LHCN-M2 (cell line): ENCODE measurements around the gene LLPH. TPM values are rescaled to one million over a fixed set of nuclear protein-coding genes. Genes with fewer than 3 reads are reported as not detected.
A peak's percentile ranks its signal among the peaks of the same experiment; 100 is the strongest.

Source experiments
- DNase-seq: peaks from one replicate; pipeline ENCODE4 v3.0.0-alpha.2; 2012; ENCODE audit warnings: low read depth
- total RNA-seq: library from RNA; depleted of rRNA; stranded (reverse); fragments of >200 nt; gene quantifications from 2 replicates; pipeline ENCODE4 v1.2.3, GENCODE V29; 2014

LLPH gene
- total RNA-seq, 1 experiment from 2014 or later, result 21.7 TPM

DNA sequence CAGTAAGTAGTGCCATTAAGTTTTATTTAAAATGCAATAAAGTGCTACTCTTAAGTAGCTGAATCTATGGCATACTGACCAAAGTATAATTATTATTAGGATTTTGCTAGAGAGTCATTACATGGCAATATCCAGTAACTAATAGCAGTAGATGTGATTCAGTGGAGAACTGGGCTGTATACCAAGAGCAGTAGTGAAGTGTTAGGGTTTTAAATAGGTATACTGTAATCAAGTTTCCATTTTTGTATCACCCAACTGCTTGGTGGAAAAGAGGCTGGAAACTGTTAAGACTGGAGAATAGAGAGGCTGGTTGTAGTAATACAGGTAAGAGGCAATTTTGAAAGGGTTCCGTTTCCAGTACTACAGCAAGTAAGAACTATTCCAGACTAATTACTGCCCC is 13.3 kb upstream of the LLPH start:
- DNase-seq, result no peak

GRCh38 chr12:66142826-66143225 is 12.3 kb upstream of the LLPH start:
- no peak for DNase-seq

DNA sequence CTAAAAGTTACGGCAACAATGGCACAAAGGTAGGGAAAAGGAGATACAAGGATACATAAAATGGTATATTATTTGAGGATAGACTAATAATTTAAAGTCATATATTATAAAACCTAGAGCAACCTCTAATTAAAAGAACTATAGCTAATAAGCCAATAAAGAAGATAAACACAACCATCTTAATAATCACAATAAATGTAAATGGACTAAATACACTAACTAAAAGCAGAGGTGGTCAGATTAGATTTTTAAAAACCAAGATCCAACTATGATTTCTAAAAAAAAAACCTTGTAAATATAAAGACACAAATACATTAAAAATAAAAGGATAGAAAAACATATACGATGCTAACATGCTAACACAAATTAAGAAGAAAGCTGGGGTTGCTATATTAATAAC is 10.7 kb upstream of the LLPH start:
- no peak for DNase-seq

GRCh38 chr12:66140731-66141130 is 10.2 kb upstream of the LLPH start:
- DNase-seq, result peak; percentile 37

- DNase-seq, result no peak
Measured at GRCh38 chr12:66139328-66139727, 8.8 kb upstream of the LLPH start.

GRCh38 chr12:66137937-66138336 is 7.4 kb upstream of the LLPH start:
- DNase-seq, result no peak

- peak; percentile 31 for DNase-seq
Measured at GRCh38 chr12:66132408-66132807, 1.9 kb upstream of the LLPH start.

GRCh38 chr12:66131067-66131688 is 628 bp upstream of the LLPH start:
- no peak for DNase-seq

- no peak for DNase-seq
Measured at GRCh38 chr12:66129934-66130266, 650 bp downstream of the LLPH start.

GRCh38 chr12:66127650-66128049 is 2.9 kb downstream of the LLPH start:
- DNase-seq, result no peak

GRCh38 chr12:66120477-66120876 is 10.1 kb downstream of the LLPH start:
- no peak for DNase-seq

- no peak for DNase-seq
Measured at GRCh38 chr12:66119870-66120241, 10.7 kb downstream of the LLPH start.

GRCh38 chr12:66119229-66119869 is 11.2 kb downstream of the LLPH start:
- no peak for DNase-seq

DNA sequence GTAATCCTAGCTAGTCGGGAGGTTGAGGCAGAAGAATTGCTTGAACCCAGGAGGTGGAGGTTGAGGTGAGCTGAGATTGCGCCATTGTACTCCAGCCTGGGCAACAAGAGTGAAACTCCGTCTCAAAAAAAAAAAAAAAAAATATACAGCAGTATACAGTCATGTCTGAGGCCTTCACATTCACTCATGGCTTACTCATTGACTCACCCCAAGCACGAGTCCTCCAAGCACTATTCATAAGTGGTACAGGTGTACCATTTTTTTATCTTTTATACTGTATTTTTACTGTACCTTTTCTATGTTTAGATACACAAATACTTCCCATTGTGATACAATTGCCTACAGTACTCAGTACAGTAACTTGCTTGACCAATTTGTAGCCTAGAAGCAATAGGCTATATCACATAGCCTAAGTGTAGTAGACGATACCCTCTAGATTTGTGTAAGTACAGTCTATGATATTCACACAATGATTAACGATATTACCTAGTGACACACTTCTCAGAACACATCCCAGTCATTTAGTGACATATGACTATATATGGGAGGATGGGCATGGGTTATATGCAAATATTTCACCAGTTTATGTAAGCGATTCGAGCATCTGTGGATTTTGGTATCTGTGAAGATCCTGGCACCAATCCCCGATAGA is 12.2 kb downstream of the LLPH start:
- DNase-seq, result no peak

- DNase-seq, result no peak
Measured at GRCh38 chr12:66117242-66117641, 13.3 kb downstream of the LLPH start.

DNA sequence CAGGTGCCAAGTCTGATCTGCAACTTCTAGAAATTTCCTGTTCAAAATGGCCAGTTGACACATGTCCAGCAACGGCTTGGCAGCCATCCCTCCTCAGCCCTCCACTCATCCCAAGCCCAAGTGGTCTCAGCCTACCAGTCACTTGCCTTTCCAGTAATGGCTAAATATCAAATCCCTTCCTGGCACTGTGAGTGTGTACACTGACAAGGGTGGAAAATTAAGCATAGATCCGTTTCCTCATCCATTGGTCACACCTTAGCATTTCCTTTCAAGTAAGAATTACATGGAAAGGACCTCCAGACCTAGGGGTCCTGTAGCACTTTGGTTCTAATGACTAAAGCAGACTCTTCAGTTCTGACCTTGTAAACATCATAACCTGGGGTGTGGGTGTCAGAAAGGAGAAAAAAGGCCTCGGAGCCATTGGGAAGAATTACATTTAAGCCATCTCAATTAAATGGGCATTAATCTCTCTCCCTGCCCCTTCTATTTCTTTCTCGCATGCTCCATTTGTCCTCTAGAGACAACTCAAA is 15.4 kb downstream of the LLPH start:
- DNase-seq, result no peak

DNA sequence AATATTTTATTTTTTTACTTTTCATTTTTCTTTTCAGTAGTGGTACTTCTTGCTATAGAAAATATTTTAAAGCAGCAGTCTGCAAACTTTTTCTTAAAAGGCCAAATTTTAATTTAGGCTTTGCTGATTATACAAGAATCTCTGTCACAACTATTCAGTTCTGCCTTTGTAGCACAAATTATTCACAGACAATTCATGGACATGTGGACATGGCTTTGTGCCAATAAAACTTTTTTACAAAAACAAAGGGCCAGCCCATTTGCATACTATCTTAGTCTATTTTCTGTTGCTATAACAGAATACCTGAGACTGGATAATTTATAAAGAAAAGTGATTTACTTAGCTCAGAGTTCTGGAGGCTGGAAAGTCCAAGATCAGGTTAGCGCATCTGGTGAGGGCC is 17.1 kb downstream of the LLPH start:
- DNase-seq, result no peak

GRCh38 chr12:66111605-66112004 is 18.9 kb downstream of the LLPH start:
- DNase-seq, result no peak

GRCh38 chr12:66109056-66109455 is 21.5 kb downstream of the LLPH start:
- no peak for DNase-seq

- DNase-seq, result no peak
Measured at GRCh38 chr12:66108386-66108785, 22.2 kb downstream of the LLPH start.

GRCh38 chr12:66107451-66107915 is 23.1 kb downstream of the LLPH start:
- peak; percentile 96 for DNase-seq

GRCh38 chr12:66103016-66103913 is 27.3 kb downstream of the LLPH start:
- no peak for DNase-seq
